HCT116 (cell line): ENCODE results near the gene UBE2E3. TPM values are rescaled to one million over a fixed set of nuclear protein-coding genes. Genes with fewer than 3 reads are reported as not detected.

Experiments
- ATAC-seq: fragments of 200-7000 bp; cut with Tn5 transposase; 2 replicates; pipeline ENCODE4 v1.9.1; 2020; ENCODE audit warnings: mild to moderate bottlenecking, moderate library complexity
- BruUV-seq: library from RNA; stranded (reverse); fragments of 400-500 nt; replicated peaks from 2 replicates; lab custom pipeline; 2021; lab: Mats Ljungman, UMichigan
- CTCF ChIA-PET: fragments of 300-600 bp; sonication (Branson Sonifier 250); formaldehyde crosslinking; loops from one replicate; lab custom pipeline; 2021; ENCODE audit warnings: antibody characterized with exemption; lab: Charles Lee
- POLR2A ChIA-PET: fragments of 300-600, 350-600 bp; sonication (Branson Sonifier 250); formaldehyde crosslinking; loops from one replicate; lab custom pipeline; 2021; ENCODE audit warnings: antibody characterized with exemption; lab: Charles Lee
- RAD21 ChIA-PET, 2 experiments: fragments of 300-600 bp; sonication (Branson Sonifier 250); formaldehyde crosslinking; loops; one replicate each; lab custom pipeline; 2023; ENCODE audit warnings: low total read pairs in 2 of 2; ENCODE audit not compliant: uncharacterized antibody in 2 of 2, unreplicated experiment in 2 of 2, low non-redundant PET in 1 of 2; lab: Charles Lee
- DNase-seq: peaks from one replicate; pipeline ENCODE4 v3.0.0-alpha.2; 2010; ENCODE audit warnings: low read depth, low spot score
- H2AFZ ChIP-seq: fragments of 200-600 bp; shearing (Covaris generic), sonication (generic); 2 replicates; pipeline ENCODE4 v1.6.1; 2017; ENCODE audit warnings: low read depth, mixed run types, mixed read lengths, antibody characterized with exemption, low read length; ENCODE audit not compliant: poor library complexity, severe bottlenecking
- H3K27ac ChIP-seq: 2 replicates; pipeline ENCODE4 v1.5.1; 2012; ENCODE audit warnings: low read depth, low read length
- H3K27me3 ChIP-seq: fragments of 200-600 bp; sonication (generic); 2 replicates; pipeline ENCODE4 v1.6.1; 2016; ENCODE audit warnings: mixed run types, low read length, mixed read lengths; ENCODE audit not compliant: insufficient read depth
- H3K36me3 ChIP-seq, 2 experiments: fragments of 200-500 bp in 1 of 2; fragments of 200-600 bp in 1 of 2; sonication (Bioruptor generic) in 1 of 2; sonication (generic) in 1 of 2; 2 replicates each; pipeline versions ENCODE4 v1.5.1 to v1.6.1; 2014 to 2016; ENCODE audit warnings: low read length in 2 of 2, inconsistent platforms in 1 of 2, mixed read lengths in 1 of 2, mixed run types in 1 of 2; ENCODE audit not compliant: insufficient read depth in 2 of 2, control insufficient read depth in 1 of 2
- H3K4me1 ChIP-seq, 2 experiments: fragments of 200-600 bp in 1 of 2; sonication (generic) in 1 of 2; 2 replicates each; pipeline versions ENCODE4 v1.5.1 to v1.6.1; 2012 to 2017; ENCODE audit warnings: low read length in 2 of 2, inconsistent platforms in 1 of 2, mild to moderate bottlenecking in 1 of 2, mixed read lengths in 1 of 2, mixed run types in 1 of 2, moderate library complexity in 1 of 2; ENCODE audit not compliant: insufficient read depth in 2 of 2, control insufficient read depth in 1 of 2
- H3K4me2 ChIP-seq: fragments of 200-600 bp; sonication (generic); 2 replicates; pipeline ENCODE4 v1.6.1; 2017; ENCODE audit warnings: mixed run types, low read length, mixed read lengths
- H3K4me3 ChIP-seq, 2 experiments: fragments of 200-600 bp in 1 of 2; sonication (generic) in 1 of 2; replicated peaks in 1 of 2; 2 replicates each; pipeline ENCODE4 v1.5.1; 2011 to 2016; ENCODE audit warnings: low read length in 2 of 2, control low read depth in 1 of 2, low read depth in 1 of 2, mild to moderate bottlenecking in 1 of 2, mixed read lengths in 1 of 2, mixed run types in 1 of 2
- H3K79me2 ChIP-seq: fragments of 200-600 bp; sonication (generic); 2 replicates; pipeline ENCODE4 v1.6.1; 2017; ENCODE audit warnings: mild to moderate bottlenecking, mixed run types, low read length, moderate library complexity, mixed read lengths; ENCODE audit not compliant: insufficient read depth
- H3K9ac ChIP-seq: fragments of 200-600 bp; sonication (generic); 2 replicates; pipeline ENCODE4 v1.6.1; 2016; ENCODE audit warnings: low read length, mixed read lengths
- H3K9me2 ChIP-seq: fragments of 200-600 bp; sonication (generic), shearing (Covaris generic); 2 replicates; pipeline ENCODE4 v1.6.1; 2017; ENCODE audit warnings: mixed run types, mild to moderate bottlenecking, moderate library complexity; ENCODE audit not compliant: insufficient read depth
- H3K9me3 ChIP-seq, 2 experiments: fragments of 200-500 bp in 1 of 2; fragments of 200-600 bp in 1 of 2; sonication (Bioruptor generic) in 1 of 2; sonication (generic) in 1 of 2; 2 replicates each; pipeline ENCODE4 v1.6.1; 2014 to 2017; ENCODE audit warnings: low read length in 2 of 2, mixed read lengths in 2 of 2, inconsistent platforms in 1 of 2, low read depth in 1 of 2, mild to moderate bottlenecking in 1 of 2, mixed run types in 1 of 2, moderate library complexity in 1 of 2; ENCODE audit not compliant: control insufficient read depth in 1 of 2, insufficient read depth in 1 of 2
- H4K20me1 ChIP-seq: fragments of 200-600 bp; sonication (generic), shearing (Covaris generic); 2 replicates; pipeline ENCODE4 v1.6.1; 2017; ENCODE audit warnings: mixed run types, mild to moderate bottlenecking, moderate library complexity; ENCODE audit not compliant: insufficient read depth
- ELF1 ChIP-seq: IDR thresholded peaks from 2 replicates; pipeline ENCODE4 v1.6.1; 2012; ENCODE audit warnings: low read depth, borderline replicate concordance
- EZH2 ChIP-seq: fragments of 200-600 bp; sonication (generic); IDR thresholded peaks from 2 replicates; pipeline ENCODE4 v1.6.1; 2017; ENCODE audit warnings: antibody characterized with exemption, mixed run types
- JUND ChIP-seq: IDR thresholded peaks from 2 replicates; pipeline ENCODE4 v1.6.1; 2012
- SRF ChIP-seq: IDR thresholded peaks from 2 replicates; pipeline ENCODE4 v1.6.1; 2012; ENCODE audit warnings: low read depth
- ZBTB33 ChIP-seq: IDR thresholded peaks from 2 replicates; pipeline ENCODE4 v1.6.1; 2011; ENCODE audit warnings: mild to moderate bottlenecking, low read length, moderate library complexity; ENCODE audit not compliant: insufficient replicate concordance; ENCODE audit errors: extremely low read depth
- intact Hi-C: fragments of 100-400 bp; cut with micrococcal nuclease; formaldehyde crosslinking; loops from 2 replicates; pipeline ENCODE4 v1.10.0; 2022
- total RNA-seq: library from RNA; stranded (reverse); gene quantifications from one replicate; pipeline ENCODE4 v1.2.1, GENCODE V29; 2021; ENCODE audit not compliant: unreplicated experiment
- TF ChIP-seq, protein P1 (sequence below): IDR thresholded peaks from 2 replicates; pipeline ENCODE4 v1.6.1; 2012; ENCODE audit warnings: low read depth

UBE2E3 gene
- total RNA-seq, 1 experiment from 2014 or later = 64.2 TPM

DNA sequence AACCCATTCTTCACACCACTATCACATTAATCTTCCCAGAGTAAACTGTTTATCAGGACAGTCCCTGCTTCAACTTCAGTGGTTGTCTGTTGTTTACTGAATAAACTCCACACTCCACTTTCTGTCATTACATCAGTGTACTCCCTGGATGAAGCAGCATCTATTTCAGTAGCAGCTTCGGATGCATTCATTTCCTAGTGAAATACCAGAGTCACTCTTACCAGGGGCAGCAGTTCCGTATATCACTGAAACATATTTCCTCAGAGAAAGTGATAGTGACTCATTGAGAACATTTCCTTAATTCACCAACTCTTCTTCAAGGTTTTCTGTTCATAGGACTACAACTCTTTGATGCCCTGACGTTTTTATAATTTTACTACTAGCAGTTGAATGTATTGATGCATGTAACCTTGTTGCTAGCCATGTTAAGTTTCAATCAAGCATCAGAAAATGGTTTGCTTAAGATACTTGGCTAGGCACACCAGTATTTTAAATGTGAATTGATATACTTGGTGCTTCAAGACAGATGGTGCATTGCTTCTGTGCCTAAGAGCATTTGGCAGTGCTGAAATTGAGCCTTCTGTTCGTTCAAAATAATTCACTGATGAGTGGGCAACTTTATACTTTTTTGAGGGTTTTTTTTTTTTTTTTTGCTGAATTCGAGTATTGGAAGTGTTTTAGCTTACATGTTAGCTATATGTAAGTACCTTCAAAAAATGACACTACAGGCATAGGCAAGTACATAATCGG lies 92.3 kb downstream of the UBE2E3 start:
- Histone ChIP-seq H3K79me2 (no peaks in the 10 kb centered on the region; the same call in 1 of the 2 replicates), H3K9me2 (0 out of 2 replicates have a peak, but pooled peaks cover 4% of the 10 kb centered on the region), H3K27me3 (no peaks in the 10 kb centered on the region), H3K4me1 (peaks cover 9 to 18% of the 10 kb centered on the region in 2 experiments; a peak in 3 of 4 replicates), H3K9me3 (no peaks in the 10 kb centered on the region), H3K4me2 (no peak overlapping the region), H3K27ac (no peak overlapping the region), H3K4me3 (no peak overlapping the region), H3K9ac (no peak overlapping the region), H4K20me1 (no peaks in the 10 kb centered on the region), H2AFZ (no peak overlapping the region), H3K36me3 (no peaks in the 10 kb centered on the region)
- no TSS peak for BruUV-seq
- ChIA-PET POLR2A (no interaction called here), CTCF (interaction anchor here (1.7 kb wide), 1 partner anchor 643 kb away, joined by 5 read pairs; no protein-coding TSS in a partner anchor), RAD21 (no interaction called here)
- DNase-seq = no peak
- intact Hi-C loops = no loop called here
- TF ChIP-seq ELF1 (no peak), JUND (no peak), EZH2 (no peak), SRF (no peak), ZBTB33 (no peak)
- TF ChIP-seq, protein P1, sequence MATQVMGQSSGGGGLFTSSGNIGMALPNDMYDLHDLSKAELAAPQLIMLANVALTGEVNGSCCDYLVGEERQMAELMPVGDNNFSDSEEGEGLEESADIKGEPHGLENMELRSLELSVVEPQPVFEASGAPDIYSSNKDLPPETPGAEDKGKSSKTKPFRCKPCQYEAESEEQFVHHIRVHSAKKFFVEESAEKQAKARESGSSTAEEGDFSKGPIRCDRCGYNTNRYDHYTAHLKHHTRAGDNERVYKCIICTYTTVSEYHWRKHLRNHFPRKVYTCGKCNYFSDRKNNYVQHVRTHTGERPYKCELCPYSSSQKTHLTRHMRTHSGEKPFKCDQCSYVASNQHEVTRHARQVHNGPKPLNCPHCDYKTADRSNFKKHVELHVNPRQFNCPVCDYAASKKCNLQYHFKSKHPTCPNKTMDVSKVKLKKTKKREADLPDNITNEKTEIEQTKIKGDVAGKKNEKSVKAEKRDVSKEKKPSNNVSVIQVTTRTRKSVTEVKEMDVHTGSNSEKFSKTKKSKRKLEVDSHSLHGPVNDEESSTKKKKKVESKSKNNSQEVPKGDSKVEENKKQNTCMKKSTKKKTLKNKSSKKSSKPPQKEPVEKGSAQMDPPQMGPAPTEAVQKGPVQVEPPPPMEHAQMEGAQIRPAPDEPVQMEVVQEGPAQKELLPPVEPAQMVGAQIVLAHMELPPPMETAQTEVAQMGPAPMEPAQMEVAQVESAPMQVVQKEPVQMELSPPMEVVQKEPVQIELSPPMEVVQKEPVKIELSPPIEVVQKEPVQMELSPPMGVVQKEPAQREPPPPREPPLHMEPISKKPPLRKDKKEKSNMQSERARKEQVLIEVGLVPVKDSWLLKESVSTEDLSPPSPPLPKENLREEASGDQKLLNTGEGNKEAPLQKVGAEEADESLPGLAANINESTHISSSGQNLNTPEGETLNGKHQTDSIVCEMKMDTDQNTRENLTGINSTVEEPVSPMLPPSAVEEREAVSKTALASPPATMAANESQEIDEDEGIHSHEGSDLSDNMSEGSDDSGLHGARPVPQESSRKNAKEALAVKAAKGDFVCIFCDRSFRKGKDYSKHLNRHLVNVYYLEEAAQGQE = no peak
- ATAC-seq = no peak
